ENCODE measurements around the gene DUSP15. TPM values are rescaled to one million over a fixed set of nuclear protein-coding genes. Genes with fewer than 3 reads are reported as not detected.

DUSP15 gene
- total and polyA plus RNA-seq, 9 of the 15 experiments (the other 6 are each of a cell fraction or from before 2014, with no cell fraction given): 0.34 TPM; not detected in 8

DNA sequence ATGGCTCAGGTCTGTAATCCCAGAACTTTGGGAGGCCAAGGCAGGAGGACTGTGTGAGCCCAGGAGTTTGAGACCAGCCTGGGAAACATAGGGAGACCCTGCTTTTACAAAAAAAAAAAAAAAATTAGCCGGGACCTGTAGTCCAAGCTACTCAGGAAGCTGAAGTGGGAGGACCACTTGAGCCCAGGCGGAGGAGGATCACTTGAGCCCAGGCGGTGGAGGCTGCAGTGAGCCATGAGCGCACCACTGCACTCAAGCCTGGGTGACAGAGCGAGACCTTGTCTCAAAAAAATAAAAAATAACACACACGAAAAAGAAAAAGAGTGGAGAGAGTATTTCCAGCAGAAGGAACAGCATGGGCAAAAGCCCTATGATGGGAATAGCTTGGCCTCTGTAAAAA, 2.1 kb upstream of the DUSP15 start:
- ChIA-PET POLR2A (interaction anchor here (0.6 to 1.4 kb wide), 2 partner anchors 78 to 151 kb away, joined by 3 to 4 read pairs; no protein-coding TSS in a partner anchor), CTCF (ENCODE audit: low intra/inter-chr PET ratio) (no interaction called here)
- no peak overlapping the region for H3K27ac ChIP-seq (ENCODE audit: extremely low read depth, low read depth, low read length)
- H3K9ac ChIP-seq (ENCODE audit: insufficient read depth in 1 of 2, low read depth in 2 of 2, low read length in 2 of 2): no peak overlapping the region
- H3K36me3 ChIP-seq (ENCODE audit: control insufficient read depth, insufficient read depth, low read length): no peaks in the 10 kb centered on the region
- DNase-seq (ENCODE audit: extremely low read depth in 1 of 4, low spot score in 3 of 4) (no peak), FAIRE-seq (no peak), ATAC-seq (no peak)
- no peaks in the 10 kb centered on the region for H3K9me3 ChIP-seq (replicated peaks; ENCODE audit: control insufficient read depth, insufficient read depth, low read depth, low read length)
- H4K20me1 ChIP-seq (replicated peaks; ENCODE audit: control insufficient read depth, insufficient read depth, low read length): peaks cover 12% of the 10 kb centered on the region
- no peak overlapping the region for H2AFZ ChIP-seq (ENCODE audit: low read depth, low read length)
- peaks cover 0 to 11% of the 10 kb centered on the region in 2 experiments; a peak in 2 of 5 replicates for H3K4me1 ChIP-seq (replicated peaks in 1 of 2; ENCODE audit: control insufficient read depth in 2 of 2, insufficient read depth in 2 of 2, low read length in 2 of 2)
- no peak overlapping the region for H3K4me3 ChIP-seq
- in situ Hi-C loops (cut with MboI) (no loop called here), intact Hi-C loops (cut with micrococcal nuclease) (no loop called here)
- WGBS (ENCODE audit: insufficient coverage, low coverage, missing lambda C conversion rate): 0% methylated on average over 6 of the region's 6 CpGs
- BruUV-seq (replicated peaks): no TSS peak
- no peak for TF ChIP-seq NR2C2 (CRISPR knock-in tag; IDR thresholded peaks at IDR 0.05)
- no peak for TF ChIP-seq NR2C2 (tag; IDR thresholded peaks at IDR 0.05)
- TF ChIP-seq, protein P1, sequence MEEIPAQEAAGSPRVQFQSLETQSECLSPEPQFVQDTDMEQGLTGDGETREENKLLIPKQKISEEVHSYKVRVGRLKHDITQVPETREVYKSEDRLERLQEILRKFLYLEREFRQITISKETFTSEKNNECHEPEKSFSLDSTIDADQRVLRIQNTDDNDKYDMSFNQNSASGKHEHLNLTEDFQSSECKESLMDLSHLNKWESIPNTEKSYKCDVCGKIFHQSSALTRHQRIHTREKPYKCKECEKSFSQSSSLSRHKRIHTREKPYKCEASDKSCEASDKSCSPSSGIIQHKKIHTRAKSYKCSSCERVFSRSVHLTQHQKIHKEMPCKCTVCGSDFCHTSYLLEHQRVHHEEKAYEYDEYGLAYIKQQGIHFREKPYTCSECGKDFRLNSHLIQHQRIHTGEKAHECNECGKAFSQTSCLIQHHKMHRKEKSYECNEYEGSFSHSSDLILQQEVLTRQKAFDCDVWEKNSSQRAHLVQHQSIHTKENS (CRISPR knock-in tag; IDR thresholded peaks at IDR 0.05): no peak
- TF ChIP-seq OTX1 (CRISPR knock-in tag; IDR thresholded peaks at IDR 0.05): no peak
- no peak for TF ChIP-seq ZNF23 (CRISPR knock-in tag; IDR thresholded peaks at IDR 0.05)
- TF ChIP-seq ZNF318 (IDR thresholded peaks at IDR 0.05; ENCODE audit: borderline replicate concordance in 1 of 2, low read depth in 1 of 2): no peak
- no peak for TF ChIP-seq CBX5 (IDR thresholded peaks at IDR 0.05; ENCODE audit: borderline replicate concordance, low read depth)
- TF ChIP-seq ZNF263 (CRISPR knock-in tag; IDR thresholded peaks at IDR 0.05; ENCODE audit: borderline replicate concordance): peak; percentile 46; the same call in 1 of the 2 replicates
- H3K9me1 ChIP-seq (ENCODE audit: control insufficient read depth, insufficient read depth, low read length): no peaks in the 10 kb centered on the region
- H3K27me3 ChIP-seq (ENCODE audit: control insufficient read depth in 2 of 2, insufficient read depth in 2 of 2, low read length in 2 of 2): peaks cover 38 to 46% of the 10 kb centered on the region in 2 experiments
- no peaks in the 10 kb centered on the region for H3K79me2 ChIP-seq (ENCODE audit: control insufficient read depth, insufficient read depth, low read length)
- no peak overlapping the region for H3K4me2 ChIP-seq (ENCODE audit: insufficient read depth, low read length)
